Lower leg skin (tissue), 4 donors: ENCODE measurements around the gene OOEP. TPM values are rescaled to one million over a fixed set of nuclear protein-coding genes. Genes with fewer than 3 reads are reported as not detected.

ENCODE experiments used
- DNase-seq, 2 donors: peaks; one replicate each; pipeline ENCODE4 v3.0.0-alpha.2; 2019; ENCODE audit warnings: low spot score in 2 of 2
- H3K4me3 ChIP-seq: fragments of 200-600 bp; sonication (generic); 2 replicates; pipeline ENCODE4 v1.5.1; 2017; ENCODE audit warnings: mild to moderate bottlenecking, low read depth; ENCODE audit not compliant: poor library complexity, severe bottlenecking
- CTCF ChIP-seq, 3 donors: fragments of 450-650 bp; IDR thresholded peaks; one replicate each; pipeline ENCODE4 v1.5.1; 2016; ENCODE audit warnings: antibody characterized with exemption in 3 of 3, mild to moderate bottlenecking in 3 of 3, moderate library complexity in 2 of 3
- POLR2A ChIP-seq, 2 donors: fragments of 450-650 bp; IDR thresholded peaks; one replicate each; pipeline ENCODE4 v1.6.1; 2016 to 2017; ENCODE audit warnings: antibody characterized with exemption in 2 of 2, mild to moderate bottlenecking in 1 of 2, moderate library complexity in 1 of 2
- WGBS, 2 donors: methylation state at CpG; one replicate each; pipeline ENCODE4 v1.1.5; 2018; 5-methylcytosine and 5-hydroxymethylcytosine counted together
- intact Hi-C: fragments of 100-400 bp; cut with DNase I; formaldehyde crosslinking; loops from one replicate; pipeline ENCODE4 v1.15.0; 2023; ENCODE audit warnings: low total_unique reads
- total RNA-seq, 4 donors: library from RNA; depleted of rRNA; stranded (reverse); fragments of >200 nt; gene quantifications; one replicate each; pipeline ENCODE4 v1.1.0, GENCODE V29; 2016

Gene OOEP
- total RNA-seq, 4 donors from 2014 or later, result 0.88 TPM; not detected in 3

- TF ChIP-seq POLR2A (IDR thresholded peaks at IDR 0.05) (no peak), CTCF (IDR thresholded peaks at IDR 0.05) (no peak)
- WGBS, 2 donors, result 95 to 96% methylated on average over 4 of the region's 4 CpGs
- intact Hi-C loops, result no loop called here
- no peak overlapping the region for H3K4me3 ChIP-seq
- no peak for DNase-seq
Measured at GRCh38 chr6:73371984-73372383, 2.3 kb upstream of the OOEP start.

- 91% methylated on average over 14 of the region's 14 CpGs for WGBS, 2 donors
Measured at GRCh38 chr6:73369157-73369556, 540 bp downstream of the OOEP start.

GRCh38 chr6:73368675-73369074 is 1.0 kb downstream of the OOEP start:
- intact Hi-C loops, result no loop called here

More at GRCh38 chr6:73369157-73369556, 540 bp downstream of the OOEP start:
- no peak for DNase-seq
- intact Hi-C loops, result no loop called here
- TF ChIP-seq CTCF (IDR thresholded peaks at IDR 0.05) (no peak), POLR2A (IDR thresholded peaks at IDR 0.05) (no peak)
- H3K4me3 ChIP-seq, result no peak overlapping the region

GRCh38 chr6:73367761-73368355 is 1.8 kb downstream of the OOEP start:
- WGBS, 2 donors, result 65 to 75% methylated on average over 16 of the region's 16 CpGs
- intact Hi-C loops, result no loop called here
- H3K4me3 ChIP-seq, result no peak overlapping the region
- DNase-seq, result no peak
- TF ChIP-seq CTCF (IDR thresholded peaks at IDR 0.05) (no peak), POLR2A (IDR thresholded peaks at IDR 0.05) (no peak)

More at GRCh38 chr6:73368675-73369074, 1.0 kb downstream of the OOEP start:
- 90 to 96% methylated on average over 4 of the region's 4 CpGs for WGBS, 2 donors
- H3K4me3 ChIP-seq, result no peak overlapping the region
- no peak for DNase-seq
- TF ChIP-seq POLR2A (IDR thresholded peaks at IDR 0.05) (no peak), CTCF (IDR thresholded peaks at IDR 0.05) (no peak)

GRCh38 chr6:73364549-73364948 is 5.1 kb downstream of the OOEP start:
- H3K4me3 ChIP-seq, result no peak overlapping the region
- no peak for DNase-seq
- TF ChIP-seq CTCF (IDR thresholded peaks at IDR 0.05) (no peak), POLR2A (IDR thresholded peaks at IDR 0.05) (no peak)
- WGBS, 2 donors, result 91 to 97% methylated on average over 9 of the region's 9 CpGs
- intact Hi-C loops, result no loop called here

GRCh38 chr6:73364121-73364520 is 5.6 kb downstream of the OOEP start:
- 90 to 92% methylated on average over 14 of the region's 14 CpGs for WGBS, 2 donors
- intact Hi-C loops, result no loop called here

More at GRCh38 chr6:73364121-73364520, 5.6 kb downstream of the OOEP start:
- DNase-seq, result no peak
- H3K4me3 ChIP-seq, result no peak overlapping the region
- TF ChIP-seq CTCF (IDR thresholded peaks at IDR 0.05), result no peak
- no peak for TF ChIP-seq POLR2A (IDR thresholded peaks at IDR 0.05)
